ENCODE results near the gene CORO2B.

DNA sequence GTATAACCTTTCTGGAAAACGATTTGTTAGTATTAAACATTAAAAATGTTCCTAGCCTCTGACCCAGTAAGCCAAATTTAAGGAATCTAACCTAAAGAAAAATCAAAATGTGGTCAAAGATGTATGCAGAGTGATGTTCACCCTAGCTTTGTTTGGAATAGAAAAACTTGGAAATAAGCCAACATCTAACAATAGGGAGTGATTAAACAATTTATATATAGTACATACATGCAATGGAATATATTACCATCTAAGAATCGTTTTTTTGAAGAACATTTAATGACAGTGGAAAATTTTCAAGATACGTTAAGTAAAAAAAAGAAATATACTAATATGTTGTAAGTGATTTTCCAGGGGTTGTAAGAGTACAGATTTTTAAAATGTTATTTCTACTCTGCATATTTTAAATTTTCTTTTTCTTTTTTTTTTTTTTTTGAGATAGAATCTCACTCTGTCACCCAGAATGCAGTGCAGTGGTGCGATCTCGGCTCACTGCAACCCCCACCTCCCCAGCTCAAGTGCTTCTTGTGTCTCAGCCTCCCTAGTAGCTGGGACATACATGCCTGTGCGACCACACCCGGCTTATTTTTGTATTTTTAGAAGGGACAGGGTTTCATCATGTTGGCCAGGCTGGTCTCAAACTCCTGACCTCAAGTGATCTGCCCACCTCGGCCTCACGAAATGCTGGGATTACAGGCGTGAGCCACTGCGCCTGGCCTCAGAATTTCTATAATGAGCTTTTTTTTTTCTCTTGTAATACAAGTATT is 187.0 kb downstream of the CORO2B start:
- TF ChIP-seq, protein P1, sequence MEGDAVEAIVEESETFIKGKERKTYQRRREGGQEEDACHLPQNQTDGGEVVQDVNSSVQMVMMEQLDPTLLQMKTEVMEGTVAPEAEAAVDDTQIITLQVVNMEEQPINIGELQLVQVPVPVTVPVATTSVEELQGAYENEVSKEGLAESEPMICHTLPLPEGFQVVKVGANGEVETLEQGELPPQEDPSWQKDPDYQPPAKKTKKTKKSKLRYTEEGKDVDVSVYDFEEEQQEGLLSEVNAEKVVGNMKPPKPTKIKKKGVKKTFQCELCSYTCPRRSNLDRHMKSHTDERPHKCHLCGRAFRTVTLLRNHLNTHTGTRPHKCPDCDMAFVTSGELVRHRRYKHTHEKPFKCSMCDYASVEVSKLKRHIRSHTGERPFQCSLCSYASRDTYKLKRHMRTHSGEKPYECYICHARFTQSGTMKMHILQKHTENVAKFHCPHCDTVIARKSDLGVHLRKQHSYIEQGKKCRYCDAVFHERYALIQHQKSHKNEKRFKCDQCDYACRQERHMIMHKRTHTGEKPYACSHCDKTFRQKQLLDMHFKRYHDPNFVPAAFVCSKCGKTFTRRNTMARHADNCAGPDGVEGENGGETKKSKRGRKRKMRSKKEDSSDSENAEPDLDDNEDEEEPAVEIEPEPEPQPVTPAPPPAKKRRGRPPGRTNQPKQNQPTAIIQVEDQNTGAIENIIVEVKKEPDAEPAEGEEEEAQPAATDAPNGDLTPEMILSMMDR (IDR thresholded peaks at IDR 0.05): no peak
- no peak for TF ChIP-seq POLR2A (IDR thresholded peaks at IDR 0.05)
